Endothelial cell of umbilical vein (primary cell): ENCODE results near the gene CEP57L1. TPM values are rescaled to one million over a fixed set of nuclear protein-coding genes. Genes with fewer than 3 reads are reported as not detected.
A peak's percentile ranks its signal among the peaks of the same experiment; 100 is the strongest.

ENCODE experiments used
- Bru-seq: library from RNA; stranded (reverse); fragments of 400-500 nt; gene quantifications from one replicate; lab custom pipeline; 2021; lab: Mats Ljungman, UMichigan
- BruChase-seq, 2 experiments: library from RNA; stranded (reverse); fragments of 400-500 nt; gene quantifications; one replicate each; lab custom pipeline; 2021; lab: Mats Ljungman, UMichigan
- BruUV-seq: library from RNA; stranded (reverse); fragments of 400-500 nt; replicated peaks from 2 replicates; lab custom pipeline; 2021; lab: Mats Ljungman, UMichigan
- CTCF ChIA-PET: fragments of 300-600, 350-600 bp; sonication (Branson Sonifier 250); formaldehyde crosslinking; loops from one replicate; lab custom pipeline; 2021; ENCODE audit warnings: antibody characterized with exemption, inconsistent platforms; lab: Charles Lee
- POLR2A ChIA-PET: fragments of 300-600, 350-600 bp; sonication (Branson Sonifier 250); formaldehyde crosslinking; loops from one replicate; lab custom pipeline; 2021; ENCODE audit warnings: antibody characterized with exemption, inconsistent platforms; lab: Charles Lee
- DNase-seq: peaks from one replicate; pipeline ENCODE4 v3.0.0-alpha.2; 2011; ENCODE audit warnings: low read depth, low spot score
- FAIRE-seq: peaks from 2 replicates; lab custom pipeline; 2011; peaks lifted over from hg19 to GRCh38; lab: Jason Lieb, UNC
- H2AFZ ChIP-seq: 2 replicates; pipeline ENCODE4 v1.6.0; 2012; ENCODE audit warnings: low read depth, low read length, control low read depth, inconsistent platforms
- H3K27ac ChIP-seq: 2 replicates; pipeline ENCODE4 v1.5.1; 2011; ENCODE audit warnings: low read depth, mild to moderate bottlenecking, control low read depth, low read length, moderate library complexity; ENCODE audit not compliant: insufficient read depth
- H3K27me3 ChIP-seq, 2 experiments: 2 replicates each; pipeline versions ENCODE4 v1.6.0 to v1.6.1; 2011; ENCODE audit warnings: low read length in 2 of 2, mixed read lengths in 1 of 2; ENCODE audit not compliant: control insufficient read depth in 2 of 2, insufficient read depth in 2 of 2
- H3K36me3 ChIP-seq, 2 experiments: 2 replicates in 1 of 2; 3 replicates in 1 of 2; pipeline ENCODE4 v1.5.1; 2011; ENCODE audit warnings: low read length in 2 of 2, mild to moderate bottlenecking in 1 of 2, moderate library complexity in 1 of 2; ENCODE audit not compliant: control insufficient read depth in 2 of 2, insufficient read depth in 2 of 2; ENCODE audit errors: extremely low read depth in 1 of 2
- H3K4me1 ChIP-seq: 3 replicates; pipeline ENCODE4 v1.5.1; 2011; ENCODE audit warnings: mild to moderate bottlenecking, low read length; ENCODE audit not compliant: control insufficient read depth, insufficient read depth; ENCODE audit errors: extremely low read depth
- H3K4me2 ChIP-seq: 2 replicates; pipeline ENCODE4 v1.6.1; 2011; ENCODE audit warnings: low read length, control low read depth, mixed read lengths; ENCODE audit not compliant: insufficient read depth
- H3K4me3 ChIP-seq, 3 experiments: fragments of 200-600 bp in 1 of 3; sonication (generic), shearing (Covaris generic) in 1 of 3; replicated peaks in 1 of 3; 2 replicates each; pipeline ENCODE4 v1.5.1; 2011 to 2016; ENCODE audit warnings: control low read depth in 3 of 3, low read length in 3 of 3, mild to moderate bottlenecking in 2 of 3, inconsistent platforms in 1 of 3, low read depth in 1 of 3, moderate library complexity in 1 of 3; ENCODE audit not compliant: insufficient read depth in 1 of 3
- H3K79me2 ChIP-seq: 2 replicates; pipeline ENCODE4 v1.6.0; 2012; ENCODE audit warnings: low read length, inconsistent platforms; ENCODE audit not compliant: control insufficient read depth, insufficient read depth
- H3K9ac ChIP-seq: replicated peaks from 2 replicates; pipeline ENCODE3; 2011; ENCODE audit warnings: low read length, control low read depth; ENCODE audit not compliant: insufficient read depth; ENCODE audit errors: extremely low read depth
- H3K9me1 ChIP-seq: replicated peaks from 3 replicates; pipeline ENCODE4 v1.6.0; 2011; ENCODE audit warnings: mild to moderate bottlenecking, low read length; ENCODE audit not compliant: control insufficient read depth, insufficient read depth; ENCODE audit errors: extremely low read depth
- H3K9me3 ChIP-seq: replicated peaks from 2 replicates; pipeline ENCODE4 v1.5.1; 2012; ENCODE audit warnings: low read length, inconsistent platforms; ENCODE audit not compliant: control insufficient read depth, insufficient read depth
- H4K20me1 ChIP-seq: replicated peaks from 2 replicates; pipeline ENCODE3; 2011; ENCODE audit warnings: mild to moderate bottlenecking, low read length; ENCODE audit not compliant: control insufficient read depth, insufficient read depth; ENCODE audit errors: extremely low read depth
- EZH2 ChIP-seq: IDR thresholded peaks from 2 replicates; pipeline ENCODE4 v1.6.1; 2012; ENCODE audit warnings: borderline replicate concordance, low read depth, mild to moderate bottlenecking, moderate library complexity, low read length, inconsistent platforms; ENCODE audit not compliant: severe bottlenecking
- FOS ChIP-seq: IDR thresholded peaks from 2 replicates; pipeline ENCODE4 v1.6.1; 2011; ENCODE audit warnings: mild to moderate bottlenecking, low read length, moderate library complexity, borderline replicate concordance; ENCODE audit not compliant: insufficient read depth
- GATA2 ChIP-seq: IDR thresholded peaks from 2 replicates; pipeline ENCODE4 v1.7.0; 2011; ENCODE audit warnings: low read depth, mild to moderate bottlenecking, moderate library complexity, mixed read lengths, low read length; ENCODE audit not compliant: insufficient read length, insufficient read depth
- JUN ChIP-seq: IDR thresholded peaks from 2 replicates; pipeline ENCODE4 v1.6.1; 2011; ENCODE audit warnings: borderline replicate concordance, low read depth; ENCODE audit not compliant: insufficient read length, insufficient read depth
- MYC ChIP-seq: IDR thresholded peaks from one replicate; pipeline ENCODE4 v1.6.1; 2011; ENCODE audit warnings: mild to moderate bottlenecking, low read depth, low read length
- POLR2A ChIP-seq: IDR thresholded peaks from 2 replicates; pipeline ENCODE4 v1.6.1; 2012; ENCODE audit warnings: low read depth, mild to moderate bottlenecking, control low read depth, low read length
- POLR2AphosphoS5 ChIP-seq: IDR thresholded peaks from 2 replicates; pipeline ENCODE4 v1.6.1; 2012; ENCODE audit warnings: low read depth, mild to moderate bottlenecking, control low read depth, low read length, moderate library complexity; ENCODE audit not compliant: insufficient read depth
- dilution Hi-C: fragments of 300-500 bp; cut with MboI; formaldehyde crosslinking; loops from one replicate; pipeline ENCODE4 v1.15.0; 2019; ENCODE audit warnings: low sequenced_read_pairs; ENCODE audit not compliant: extremely low pct_ligation_motif_present
- intact Hi-C: fragments of 100-400 bp; cut with micrococcal nuclease; formaldehyde crosslinking; loops from one replicate; pipeline ENCODE4 v1.10.0; 2022
- long read RNA-seq: library from polyadenylated mRNA; stranded (forward); transcript quantifications from one replicate; pipeline ENCODE4 v2.0.0, GENCODE V29; 2021
- polyA minus RNA-seq, 3 experiments: library from RNA; depleted of rRNA, polyadenylated mRNA; stranded (reverse); fragments of >200 nt; gene quantifications; 1 replicate in 1 of 3; 2 replicates in 2 of 3; pipeline ENCODE4 v1.2.3, GENCODE V29; 2011
- polyA plus RNA-seq, 4 experiments: library from polyadenylated mRNA; depleted of rRNA in 3 of 4; stranded (reverse) in 3 of 4; unstranded in 1 of 4; fragments of >200 nt; gene quantifications; 2 replicates each; pipeline versions ENCODE4 v1.2.1 to v1.2.3, GENCODE V29; 2011 to 2012; ENCODE audit warnings: missing spikeins in 1 of 4
- total RNA-seq: library from RNA; stranded (reverse); gene quantifications from 2 replicates; pipeline ENCODE4 v1.2.3, GENCODE V29; 2021
- TF ChIP-seq, protein P1 (sequence below), 2 donors: IDR thresholded peaks; 1 replicate in 1 of 2; 2 replicates in 1 of 2; pipeline ENCODE4 v1.5.1; 2011; ENCODE audit warnings: low read length in 2 of 2, mild to moderate bottlenecking in 2 of 2, moderate library complexity in 2 of 2, control low read depth in 1 of 2, inconsistent platforms in 1 of 2, low read depth in 1 of 2; ENCODE audit not compliant: insufficient read depth in 1 of 2; ENCODE audit errors: extremely low read depth in 1 of 2
- TF ChIP-seq, protein P2 (sequence below): IDR thresholded peaks from 2 replicates; pipeline ENCODE4 v1.6.1; 2011; ENCODE audit not compliant: insufficient read depth, insufficient read length

CEP57L1 gene
- 20.9 and 21.0 TPM in 2 replicates for total RNA-seq
- polyA plus RNA-seq = 7.4 and 7.8 TPM in 2 replicates
- 14.0 and 15.7 TPM in 2 replicates for polyA plus RNA-seq (2011; cell fraction: cytosol; rRNA removed)
- 21.3 and 22.3 TPM in 2 replicates for polyA plus RNA-seq (2011; cell fraction: nucleus; rRNA removed)
- 14.1 and 20.6 TPM in 2 replicates for polyA plus RNA-seq (2012)
- polyA minus RNA-seq = 7.2 and 8.4 TPM in 2 replicates
- 16.1 TPM for polyA minus RNA-seq (2011; cell fraction: cytosol; rRNA and poly(A)+ RNA removed)
- polyA minus RNA-seq (2011; cell fraction: nucleus; rRNA and poly(A)+ RNA removed) = 13.6 and 30.2 TPM in 2 replicates
- Bru-seq, nascent RNA = percentile 71 among the genes with signal in this experiment
- percentile 66 among the genes with signal in this experiment for BruChase-seq, experiment 1, labeled RNA remaining after a 6-hour chase
- percentile 68 among the genes with signal in this experiment for BruChase-seq, experiment 2, labeled RNA remaining after a 2-hour chase
- long read RNA-seq, partial matches to known transcripts = 9 of 48 reads
- long read RNA-seq, other reads (novel, unspliced or antisense) = 34 of 48 reads

DNA sequence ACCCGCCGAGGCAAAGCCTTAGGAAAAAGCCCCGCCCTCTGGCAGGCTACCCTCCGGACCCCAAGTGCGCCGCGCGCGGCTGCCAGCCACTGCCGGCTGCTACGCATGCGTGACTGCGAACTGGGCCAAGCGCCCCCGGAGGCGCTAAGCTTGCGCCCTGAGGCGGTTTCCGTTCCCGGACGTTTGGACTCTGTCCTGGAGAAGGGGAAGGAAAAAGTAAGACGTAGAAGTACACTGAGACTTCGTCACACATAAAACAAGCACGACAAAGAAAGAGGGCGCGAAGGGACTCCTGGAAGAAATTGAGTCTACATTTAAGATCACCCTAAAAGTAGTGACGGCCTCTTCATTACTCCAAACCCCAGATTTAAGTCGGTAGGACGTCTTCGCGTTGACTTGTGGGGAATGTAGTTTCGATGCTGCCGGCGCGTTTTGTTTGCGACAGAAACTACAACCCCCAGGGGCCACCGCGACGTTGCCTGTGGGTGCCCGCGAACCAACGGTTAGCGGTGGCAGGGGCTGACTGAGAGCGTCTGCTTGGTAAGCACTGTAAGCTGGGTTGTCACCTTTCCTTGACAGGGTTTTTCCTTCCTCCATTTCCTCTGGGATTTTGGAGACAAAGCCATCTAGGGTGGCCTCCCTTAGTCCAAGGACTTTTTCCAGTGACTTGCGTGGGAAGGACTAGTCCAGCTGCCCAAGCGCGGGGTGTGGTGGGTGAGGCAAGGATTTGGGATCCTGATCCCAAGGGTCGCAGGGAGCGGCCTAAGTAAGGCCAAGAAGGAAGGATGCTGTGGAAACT is at the start of gene CEP57L1:
CEP57L1 (plus strand) TSS at position 472 of the 799 bp plus-strand sequence. CDS start 49,715 bp downstream, outside the sequence.
- peak within 1 kb of the TSS; percentile 68 to 100 (median 100) for H3K4me3 ChIP-seq
- H3K4me1 ChIP-seq = peaks cover 27% of the 10 kb centered on the region
- H3K36me3 ChIP-seq = no peaks in the 10 kb centered on the region
- peak within 1 kb of the TSS; percentile 94 for H3K9ac ChIP-seq
- CTCF ChIA-PET = interaction anchor here (1.1 to 3.1 kb wide), 3 partner anchors 16 to 202 kb away, joined by 3 to 12 read pairs (median 9); no protein-coding TSS in a partner anchor
- FAIRE-seq = peak; percentile 87
- H3K79me2 ChIP-seq = peaks cover 49% of the 10 kb centered on the region
- peak within 1 kb of the TSS; percentile 92 for H3K27ac ChIP-seq
- TF ChIP-seq, protein P1, sequence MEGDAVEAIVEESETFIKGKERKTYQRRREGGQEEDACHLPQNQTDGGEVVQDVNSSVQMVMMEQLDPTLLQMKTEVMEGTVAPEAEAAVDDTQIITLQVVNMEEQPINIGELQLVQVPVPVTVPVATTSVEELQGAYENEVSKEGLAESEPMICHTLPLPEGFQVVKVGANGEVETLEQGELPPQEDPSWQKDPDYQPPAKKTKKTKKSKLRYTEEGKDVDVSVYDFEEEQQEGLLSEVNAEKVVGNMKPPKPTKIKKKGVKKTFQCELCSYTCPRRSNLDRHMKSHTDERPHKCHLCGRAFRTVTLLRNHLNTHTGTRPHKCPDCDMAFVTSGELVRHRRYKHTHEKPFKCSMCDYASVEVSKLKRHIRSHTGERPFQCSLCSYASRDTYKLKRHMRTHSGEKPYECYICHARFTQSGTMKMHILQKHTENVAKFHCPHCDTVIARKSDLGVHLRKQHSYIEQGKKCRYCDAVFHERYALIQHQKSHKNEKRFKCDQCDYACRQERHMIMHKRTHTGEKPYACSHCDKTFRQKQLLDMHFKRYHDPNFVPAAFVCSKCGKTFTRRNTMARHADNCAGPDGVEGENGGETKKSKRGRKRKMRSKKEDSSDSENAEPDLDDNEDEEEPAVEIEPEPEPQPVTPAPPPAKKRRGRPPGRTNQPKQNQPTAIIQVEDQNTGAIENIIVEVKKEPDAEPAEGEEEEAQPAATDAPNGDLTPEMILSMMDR (IDR thresholded peaks at IDR 0.05; ENCODE audit: extremely low read depth in 1 of 2, insufficient read depth in 1 of 2, low read depth in 1 of 2, low read length in 2 of 2) = peak in 1 of 2 donors; percentile 25
- TF ChIP-seq POLR2AphosphoS5 (peak; percentile 76), FOS (no peak), MYC (no peak), JUN (no peak), EZH2 (no peak), POLR2A (peak; percentile 87), GATA2 (no peak)
- TF ChIP-seq, protein P2, sequence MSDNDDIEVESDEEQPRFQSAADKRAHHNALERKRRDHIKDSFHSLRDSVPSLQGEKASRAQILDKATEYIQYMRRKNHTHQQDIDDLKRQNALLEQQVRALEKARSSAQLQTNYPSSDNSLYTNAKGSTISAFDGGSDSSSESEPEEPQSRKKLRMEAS = no peak
- intact Hi-C loops = loop anchor here (1.0 to 10.0 kb wide), 6 partner anchors 86 to 1860 kb away; partner anchors contain the start of genes CD164, GTF3C6, PPIL6 and SEC63
- H3K9me1 ChIP-seq = no peaks in the 10 kb centered on the region
- dilution Hi-C loops = no loop called here
- no peaks in the 10 kb centered on the region for H3K9me3 ChIP-seq
- BruUV-seq = TSS peak; percentile 62
- H4K20me1 ChIP-seq = no peaks in the 10 kb centered on the region
- POLR2A ChIA-PET = interaction anchor here (0.6 to 1.3 kb wide), 4 partner anchors 46 to 537 kb away, joined by 3 to 5 read pairs (median 4); no protein-coding TSS in a partner anchor
- peak; percentile 99 for DNase-seq
- H3K4me2 ChIP-seq = peak within 1 kb of the TSS; percentile 100
- H2AFZ ChIP-seq = peak within 1 kb of the TSS; percentile 98
- H3K27me3 ChIP-seq = no peaks in the 10 kb centered on the region
